Fibroblast of skin of right biceps (primary cell): Measurements from ENCODE around the gene GTF2E1.
A peak's percentile ranks its signal among the peaks of the same experiment; 100 is the strongest.

Source experiments
- DNase-seq: peaks from one replicate; pipeline ENCODE4 v3.0.0-alpha.2; 2013

GTF2E1 gene

DNA sequence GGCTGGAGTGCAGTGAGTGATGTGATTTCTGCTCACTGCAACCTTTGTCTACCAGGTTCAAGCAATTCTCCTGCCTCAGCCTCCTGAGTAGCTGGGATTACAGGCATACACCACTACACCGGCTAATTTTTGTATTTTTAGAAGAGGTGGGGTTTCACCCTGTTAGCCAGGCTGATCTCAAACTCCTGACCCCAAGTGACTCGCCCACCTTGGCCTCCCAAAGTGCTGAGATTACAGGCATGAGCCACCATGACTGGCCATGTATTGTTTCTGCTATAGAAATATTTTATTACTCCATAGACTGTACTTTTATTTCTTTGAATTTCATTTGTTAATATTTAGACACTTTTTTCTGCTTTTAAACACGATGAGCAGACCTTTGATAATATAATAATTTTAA lies 60.4 kb downstream of the GTF2E1 start:
- no peak for DNase-seq

- no peak for DNase-seq
Measured at GRCh38 chr3:120816728-120817127, 74.2 kb downstream of the GTF2E1 start.

DNA sequence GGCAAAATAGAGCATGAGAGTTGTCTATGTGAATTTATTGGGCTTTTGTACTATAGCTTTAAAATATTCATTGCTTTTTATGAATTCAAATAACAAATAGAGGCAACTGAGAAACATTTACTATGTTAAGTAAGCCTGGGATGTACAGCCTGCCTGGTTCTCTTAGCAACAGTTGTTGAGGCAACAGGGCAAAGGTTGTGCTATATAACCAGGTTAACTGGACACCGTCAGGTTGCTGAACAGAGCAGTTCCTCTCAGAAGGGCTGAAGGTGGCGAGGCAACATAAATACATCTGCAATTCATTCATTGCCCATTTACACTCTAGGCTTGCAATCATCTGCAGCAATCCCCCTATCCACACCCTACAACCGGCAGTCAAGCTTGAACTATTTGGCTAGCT lies 78.2 kb downstream of the GTF2E1 start:
- no peak for DNase-seq

DNA sequence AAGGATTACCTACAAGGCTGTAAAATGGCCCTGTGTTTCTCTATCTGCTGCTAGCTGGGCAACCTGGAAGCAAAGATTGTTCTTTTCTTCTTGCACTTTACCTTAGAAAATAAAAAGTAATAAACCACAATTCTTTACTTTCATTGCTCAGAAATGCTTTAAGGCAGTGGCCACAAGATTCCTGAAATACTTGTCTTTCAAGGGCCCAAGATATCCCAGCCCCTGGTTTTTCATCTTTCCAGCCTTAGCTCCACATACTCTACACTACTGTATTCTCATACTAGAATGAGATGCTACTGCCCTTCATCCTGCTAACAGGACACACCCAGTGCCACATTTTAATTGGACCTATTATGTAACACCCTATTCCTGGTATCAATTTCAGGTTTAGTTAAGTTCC lies 78.9 kb downstream of the GTF2E1 start:
- peak; percentile 10 for DNase-seq

GRCh38 chr3:120823156-120823555 lies 80.6 kb downstream of the GTF2E1 start:
- DNase-seq: peak; percentile 15

- no peak for DNase-seq
Measured at GRCh38 chr3:120824613-120825012, 82.1 kb downstream of the GTF2E1 start.

DNA sequence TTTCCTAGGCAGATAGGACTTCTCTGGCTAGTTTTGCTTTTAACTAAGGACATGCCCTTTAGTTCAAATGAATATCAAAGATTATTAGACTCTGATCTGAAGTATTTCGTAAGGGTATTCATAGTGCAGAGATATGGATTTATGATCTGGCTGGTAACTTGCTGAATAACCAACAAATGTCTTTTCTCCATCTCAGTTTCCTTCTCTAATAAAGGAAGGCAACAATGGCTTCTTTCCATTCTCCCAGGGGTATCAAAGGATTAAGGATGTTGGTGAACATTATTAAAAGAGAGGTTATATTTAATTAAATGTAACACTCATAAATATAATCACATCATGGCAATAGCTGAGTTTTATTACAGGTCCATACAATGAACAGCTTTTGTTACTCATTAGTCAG lies 86.3 kb downstream of the GTF2E1 start:
- DNase-seq: no peak

GRCh38 chr3:120831066-120831465 lies 88.5 kb downstream of the GTF2E1 start:
- DNase-seq: no peak
